A549 (cell line): Measurements from ENCODE around the gene MED13L. TPM values are rescaled to one million over a fixed set of nuclear protein-coding genes. Genes with fewer than 3 reads are reported as not detected.
A peak's percentile ranks its signal among the peaks of the same experiment; 100 is the strongest.

Experiments used
- ATAC-seq, 2 experiments: fragments of 200-7000 bp in 1 of 2; fragments of >200 bp in 1 of 2; cut with Nextera tagmentation in 1 of 2; cut with Tn5 transposase in 1 of 2; 3 replicates each; pipeline versions ENCODE4 v1.8.0 to v1.9.1; 2018 to 2020; ENCODE audit warnings: mild to moderate bottlenecking in 1 of 2, moderate library complexity in 1 of 2
- CTCF ChIA-PET: fragments of 300-600 bp; sonication (Branson Sonifier 250); formaldehyde crosslinking; extraction: SDS; loops from one replicate; lab custom pipeline; 2021; ENCODE audit warnings: antibody characterized with exemption, inconsistent platforms; lab: Yijun Ruan, JAX
- POLR2A ChIA-PET: fragments of 350-600 bp; formaldehyde crosslinking; extraction: SDS; loops from one replicate; lab custom pipeline; 2021; ENCODE audit warnings: antibody characterized with exemption, inconsistent platforms; lab: Yijun Ruan, JAX
- DNase-seq, 2 experiments: peaks; one replicate each; pipeline versions ENCODE4 v3.0.0 to v3.0.0-alpha.2; 2011 to 2016; ENCODE audit warnings: low read depth in 1 of 2, low spot score in 1 of 2
- FAIRE-seq: peaks from 2 replicates; lab custom pipeline; 2011; peaks lifted over from hg19 to GRCh38; lab: Jason Lieb, UNC
- H3K27ac ChIP-seq, 2 experiments: fragments of >200 bp; sonication (Bioruptor Twin); formaldehyde crosslinking; 3 replicates each; pipeline ENCODE4 v1.5.1; 2016 to 2017
- H3K4me1 ChIP-seq: fragments of >200 bp; sonication (Bioruptor Twin); formaldehyde crosslinking; 3 replicates; pipeline ENCODE4 v1.6.1; 2016
- H3K4me2 ChIP-seq: fragments of >200 bp; sonication (Bioruptor Twin); formaldehyde crosslinking; 3 replicates; pipeline ENCODE4 v1.6.1; 2016
- H3K4me3 ChIP-seq: fragments of >200 bp; sonication (Bioruptor Twin); formaldehyde crosslinking; 3 replicates; pipeline ENCODE4 v1.5.1; 2016
- H3K9me3 ChIP-seq: fragments of >200 bp; sonication (Bioruptor Twin); formaldehyde crosslinking; 3 replicates; pipeline ENCODE4 v1.6.1; 2016
- EP300 ChIP-seq, 2 experiments: fragments of >200 bp; sonication (Bioruptor Twin); formaldehyde crosslinking; IDR thresholded peaks; 2 replicates in 1 of 2; 3 replicates in 1 of 2; pipeline ENCODE4 v1.6.1; 2016 to 2017
- ESRRA ChIP-seq: fragments of 150-350 bp; IDR thresholded peaks from 2 replicates; pipeline ENCODE4 v1.6.1; 2014; ENCODE audit warnings: mild to moderate bottlenecking, low read length, borderline replicate concordance
- FOSB ChIP-seq: fragments of 250-450 bp; sonication (Bioruptor Pico); IDR thresholded peaks from 2 replicates; pipeline ENCODE4 v1.5.0; 2020; ENCODE audit warnings: mild to moderate bottlenecking, moderate library complexity
- FOSL2 ChIP-seq, 2 experiments: fragments of 450-650 bp in 1 of 2; fragments of >200 bp in 1 of 2; sonication (Bioruptor Twin) in 1 of 2; formaldehyde crosslinking; IDR thresholded peaks; 2 replicates each; pipeline versions ENCODE4 v1.5.0 to v1.6.1; 2016 to 2020; ENCODE audit warnings: mild to moderate bottlenecking in 1 of 2, moderate library complexity in 1 of 2
- GATA3 ChIP-seq: IDR thresholded peaks from 2 replicates; pipeline ENCODE4 v1.6.1; 2012; ENCODE audit warnings: borderline replicate concordance
- HDAC2 ChIP-seq: fragments of 200-600 bp; sonication (generic); IDR thresholded peaks from 2 replicates; pipeline ENCODE4 v1.6.1; 2016
- HEYL ChIP-seq: fragments of 250-450 bp; sonication (Bioruptor Pico); IDR thresholded peaks from 2 replicates; pipeline ENCODE4 v1.8.0; 2021; ENCODE audit warnings: mild to moderate bottlenecking, moderate library complexity
- HOXA7 ChIP-seq: fragments of 250-450 bp; sonication (Bioruptor Pico); IDR thresholded peaks from 2 replicates; pipeline ENCODE4 v1.5.0; 2020; ENCODE audit warnings: mild to moderate bottlenecking, moderate library complexity
- HOXB13 ChIP-seq: fragments of 250-450 bp; sonication (Bioruptor Pico); IDR thresholded peaks from 2 replicates; pipeline ENCODE4 v1.5.0; 2020; ENCODE audit warnings: low read depth, mild to moderate bottlenecking, moderate library complexity
- HOXB5 ChIP-seq: fragments of 250-450 bp; sonication (Bioruptor Pico); IDR thresholded peaks from 2 replicates; pipeline ENCODE4 v1.5.0; 2020; ENCODE audit warnings: mild to moderate bottlenecking, moderate library complexity
- MAFK ChIP-seq: fragments of 450-650 bp; IDR thresholded peaks from 2 replicates; pipeline ENCODE4 v1.6.1; 2014; ENCODE audit not compliant: partially characterized antibody
- MYC ChIP-seq: IDR thresholded peaks from 2 replicates; pipeline ENCODE4 v1.6.1; 2012; ENCODE audit warnings: mild to moderate bottlenecking, inconsistent platforms, low read length, improper control_type of control experiment, borderline replicate concordance
- NFE2L2 ChIP-seq: fragments of 150-350 bp; conservative IDR thresholded peaks from 2 replicates; pipeline ENCODE4 v1.6.1; 2014; ENCODE audit warnings: low read length
- PHF8 ChIP-seq: fragments of 200-600 bp; sonication (generic); IDR thresholded peaks from 2 replicates; pipeline ENCODE4 v1.6.1; 2016; ENCODE audit warnings: low read depth, mild to moderate bottlenecking, antibody characterized with exemption, moderate library complexity, borderline replicate concordance
- POLR2A ChIP-seq: IDR thresholded peaks from 2 replicates; pipeline ENCODE4 v1.6.1; 2012; ENCODE audit warnings: mild to moderate bottlenecking, low read length
- RAD21 ChIP-seq, 2 experiments: fragments of >200 bp in 1 of 2; sonication (Bioruptor Twin) in 1 of 2; formaldehyde crosslinking in 1 of 2; IDR thresholded peaks in 1 of 2; conservative IDR thresholded peaks in 1 of 2; 2 replicates in 1 of 2; 3 replicates in 1 of 2; pipeline ENCODE4 v1.6.1; 2012 to 2018; ENCODE audit warnings: inconsistent platforms in 1 of 2
- RNF2 ChIP-seq: fragments of 200-600 bp; sonication (generic); IDR thresholded peaks from 2 replicates; pipeline ENCODE4 v1.6.1; 2016; ENCODE audit warnings: low read depth, mild to moderate bottlenecking, antibody characterized with exemption, moderate library complexity, borderline replicate concordance
- SREBF2 ChIP-seq: fragments of 450-650 bp; IDR thresholded peaks from 2 replicates; pipeline ENCODE4 v1.6.1; 2014; ENCODE audit warnings: mild to moderate bottlenecking, moderate library complexity
- TFCP2L1 ChIP-seq: fragments of 250-450 bp; sonication (Bioruptor Pico); IDR thresholded peaks from 2 replicates; pipeline ENCODE4 v1.5.0; 2021; ENCODE audit warnings: mild to moderate bottlenecking
- ZFP36 ChIP-seq: fragments of 450-650 bp; IDR thresholded peaks from 2 replicates; pipeline ENCODE4 v1.6.1; 2014; ENCODE audit warnings: borderline replicate concordance; ENCODE audit not compliant: partially characterized antibody
- ZNF302 ChIP-seq: fragments of 250-450 bp; sonication (Bioruptor Pico); IDR thresholded peaks from 2 replicates; pipeline ENCODE4 v1.9.0; 2021; ENCODE audit warnings: inconsistent platforms, mild to moderate bottlenecking, moderate library complexity
- WGBS: methylation state at CpG from one replicate; pipeline ENCODE4 v1.1.6; 2017; ENCODE audit errors: missing lambda C conversion rate; 5-methylcytosine and 5-hydroxymethylcytosine counted together
- polyA plus RNA-seq, 4 experiments: library from polyadenylated mRNA; depleted of rRNA in 3 of 4; stranded (reverse); fragments of >200 nt; fragmentation: RNase III in 1 of 4; extraction: RNeasy Plus Mini Kit Qiagen cat#74134 plus additional on column Dnase treatment in 1 of 4; gene quantifications; 2 replicates in 3 of 4; 3 replicates in 1 of 4; pipeline ENCODE4 v1.2.3, GENCODE V29; 2011 to 2017
- TF ChIP-seq, protein P1 (sequence below): fragments of 450-650 bp; IDR thresholded peaks from 2 replicates; pipeline ENCODE4 v1.6.1; 2014; ENCODE audit warnings: antibody characterized with exemption
- TF ChIP-seq, protein P2 (sequence below): IDR thresholded peaks from 2 replicates; pipeline ENCODE4 v1.6.1; 2012; ENCODE audit warnings: low read depth, borderline replicate concordance
- TF ChIP-seq, protein P3 (sequence below): IDR thresholded peaks from 2 replicates; pipeline ENCODE4 v1.6.1; 2012
- TF ChIP-seq, protein P4 (sequence below): fragments of >200 bp; sonication (Bioruptor Twin); formaldehyde crosslinking; IDR thresholded peaks from 3 replicates; pipeline ENCODE4 v1.5.1; 2016

Gene MED13L
- polyA plus RNA-seq, 2 of the 4 experiments (the other 2 are of a cell fraction) = 23.2 to 134 TPM

DNA sequence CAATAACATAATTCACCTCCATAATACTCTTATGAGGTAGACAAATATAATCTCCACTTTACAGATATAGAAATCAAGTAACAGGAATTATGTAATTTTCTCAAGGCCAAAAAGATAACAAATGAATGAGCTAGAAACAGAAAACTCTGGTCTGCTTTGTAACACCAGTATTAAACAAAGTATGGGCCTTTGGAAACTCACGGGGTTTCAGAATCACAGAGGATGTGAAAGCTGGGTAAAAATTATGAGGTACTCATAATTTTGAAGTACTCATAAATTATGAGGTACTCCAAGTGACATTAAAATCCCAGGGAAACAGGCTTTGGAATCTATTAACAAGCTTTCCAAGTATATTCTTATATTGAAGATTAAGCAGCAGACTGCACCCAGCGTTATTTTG lies 140.2 kb downstream of the MED13L start:
- ChIA-PET CTCF (interaction anchor here (0.8 to 1.7 kb wide), 4 partner anchors 23 to 463 kb away, joined by 3 to 5 read pairs (median 4); no protein-coding TSS in a partner anchor), POLR2A (no interaction called here)
- 51% methylated on average over 2 of the region's 2 CpGs for WGBS
- ATAC-seq (no peak), DNase-seq (no peak), FAIRE-seq (no peak)
- no peak overlapping the region for H3K4me2 ChIP-seq
- peaks cover 85% of the 10 kb centered on the region for H3K4me1 ChIP-seq
- no peaks in the 10 kb centered on the region for H3K9me3 ChIP-seq
- no peak for TF ChIP-seq HEYL (CRISPR knock-in tag)
- TF ChIP-seq MYC = no peak
- TF ChIP-seq RAD21 (conservative IDR thresholded peaks at IDR 0.05 in 1 of 2, IDR thresholded peaks at IDR 0.05 in 1 of 2) = no peak
- TF ChIP-seq NFE2L2 = no peak
- TF ChIP-seq, protein P1, sequence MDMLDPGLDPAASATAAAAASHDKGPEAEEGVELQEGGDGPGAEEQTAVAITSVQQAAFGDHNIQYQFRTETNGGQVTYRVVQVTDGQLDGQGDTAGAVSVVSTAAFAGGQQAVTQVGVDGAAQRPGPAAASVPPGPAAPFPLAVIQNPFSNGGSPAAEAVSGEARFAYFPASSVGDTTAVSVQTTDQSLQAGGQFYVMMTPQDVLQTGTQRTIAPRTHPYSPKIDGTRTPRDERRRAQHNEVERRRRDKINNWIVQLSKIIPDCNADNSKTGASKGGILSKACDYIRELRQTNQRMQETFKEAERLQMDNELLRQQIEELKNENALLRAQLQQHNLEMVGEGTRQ = no peak
- TF ChIP-seq, protein P2, sequence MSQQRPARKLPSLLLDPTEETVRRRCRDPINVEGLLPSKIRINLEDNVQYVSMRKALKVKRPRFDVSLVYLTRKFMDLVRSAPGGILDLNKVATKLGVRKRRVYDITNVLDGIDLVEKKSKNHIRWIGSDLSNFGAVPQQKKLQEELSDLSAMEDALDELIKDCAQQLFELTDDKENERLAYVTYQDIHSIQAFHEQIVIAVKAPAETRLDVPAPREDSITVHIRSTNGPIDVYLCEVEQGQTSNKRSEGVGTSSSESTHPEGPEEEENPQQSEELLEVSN = no peak
- TF ChIP-seq, protein P3, sequence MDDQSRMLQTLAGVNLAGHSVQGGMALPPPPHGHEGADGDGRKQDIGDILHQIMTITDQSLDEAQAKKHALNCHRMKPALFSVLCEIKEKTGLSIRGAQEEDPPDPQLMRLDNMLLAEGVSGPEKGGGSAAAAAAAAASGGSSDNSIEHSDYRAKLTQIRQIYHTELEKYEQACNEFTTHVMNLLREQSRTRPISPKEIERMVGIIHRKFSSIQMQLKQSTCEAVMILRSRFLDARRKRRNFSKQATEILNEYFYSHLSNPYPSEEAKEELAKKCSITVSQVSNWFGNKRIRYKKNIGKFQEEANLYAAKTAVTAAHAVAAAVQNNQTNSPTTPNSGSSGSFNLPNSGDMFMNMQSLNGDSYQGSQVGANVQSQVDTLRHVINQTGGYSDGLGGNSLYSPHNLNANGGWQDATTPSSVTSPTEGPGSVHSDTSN = no peak
- no peak for TF ChIP-seq FOSL2 (IDR thresholded peaks at IDR 0.05)
- no peak for TF ChIP-seq FOSL2 (CRISPR knock-in tag; IDR thresholded peaks at IDR 0.05)
- no peak overlapping the region for H3K4me3 ChIP-seq
- H3K27ac ChIP-seq = no peak overlapping the region

DNA sequence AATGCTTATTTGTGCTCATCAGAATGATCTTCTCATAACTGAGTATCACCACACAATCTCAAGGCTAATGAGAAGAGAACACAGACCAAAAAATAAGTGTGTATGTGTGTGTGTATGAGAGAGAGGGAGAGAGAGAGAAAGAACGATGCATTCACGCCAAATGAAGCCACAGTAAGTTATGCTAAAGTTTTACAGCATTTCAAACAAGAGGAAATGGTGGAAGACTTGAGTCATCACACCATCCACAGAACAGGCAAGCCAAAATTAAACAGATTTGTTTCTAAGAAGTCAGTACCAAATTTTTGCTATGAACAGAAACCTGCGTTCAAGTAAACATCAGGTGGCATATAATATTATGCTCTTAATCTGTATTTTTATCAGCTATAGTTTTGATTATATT lies 141.2 kb downstream of the MED13L start:
- Histone ChIP-seq H3K27ac (peak overlapping the region in 1 of 2 experiments; percentile 42; a peak in 2 of 6 replicates), H3K4me1 (peaks cover 84% of the 10 kb centered on the region), H3K4me2 (peak overlapping the region; percentile 11; the same call in 1 of the 3 replicates), H3K4me3 (no peak overlapping the region), H3K9me3 (no peaks in the 10 kb centered on the region)
- no peak for FAIRE-seq
- DNase-seq = no peak
- ATAC-seq = no peak
- POLR2A ChIA-PET = no interaction called here
- 70% methylated on average over 3 of the region's 3 CpGs for WGBS
- TF ChIP-seq PHF8 = no peak
- TF ChIP-seq MAFK = no peak
- TF ChIP-seq GATA3 = no peak
- no peak for TF ChIP-seq ESRRA
- no peak for TF ChIP-seq MYC
- TF ChIP-seq, protein P4, sequence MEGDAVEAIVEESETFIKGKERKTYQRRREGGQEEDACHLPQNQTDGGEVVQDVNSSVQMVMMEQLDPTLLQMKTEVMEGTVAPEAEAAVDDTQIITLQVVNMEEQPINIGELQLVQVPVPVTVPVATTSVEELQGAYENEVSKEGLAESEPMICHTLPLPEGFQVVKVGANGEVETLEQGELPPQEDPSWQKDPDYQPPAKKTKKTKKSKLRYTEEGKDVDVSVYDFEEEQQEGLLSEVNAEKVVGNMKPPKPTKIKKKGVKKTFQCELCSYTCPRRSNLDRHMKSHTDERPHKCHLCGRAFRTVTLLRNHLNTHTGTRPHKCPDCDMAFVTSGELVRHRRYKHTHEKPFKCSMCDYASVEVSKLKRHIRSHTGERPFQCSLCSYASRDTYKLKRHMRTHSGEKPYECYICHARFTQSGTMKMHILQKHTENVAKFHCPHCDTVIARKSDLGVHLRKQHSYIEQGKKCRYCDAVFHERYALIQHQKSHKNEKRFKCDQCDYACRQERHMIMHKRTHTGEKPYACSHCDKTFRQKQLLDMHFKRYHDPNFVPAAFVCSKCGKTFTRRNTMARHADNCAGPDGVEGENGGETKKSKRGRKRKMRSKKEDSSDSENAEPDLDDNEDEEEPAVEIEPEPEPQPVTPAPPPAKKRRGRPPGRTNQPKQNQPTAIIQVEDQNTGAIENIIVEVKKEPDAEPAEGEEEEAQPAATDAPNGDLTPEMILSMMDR = no peak
- no peak for TF ChIP-seq HOXB5 (CRISPR knock-in tag)
- TF ChIP-seq ZNF302 (CRISPR knock-in tag) = no peak
- no peak for TF ChIP-seq POLR2A
- TF ChIP-seq FOSB (CRISPR knock-in tag) = no peak
- no peak for TF ChIP-seq SREBF2
- no peak for TF ChIP-seq ZFP36
- TF ChIP-seq EP300 (IDR thresholded peaks at IDR 0.05) = no peak
- TF ChIP-seq TFCP2L1 (CRISPR knock-in tag) = no peak
- no peak for TF ChIP-seq HOXA7 (CRISPR knock-in tag)
- no peak for TF ChIP-seq HOXB13
- TF ChIP-seq HDAC2 = no peak
- TF ChIP-seq RNF2 = no peak
- CTCF ChIA-PET = interaction anchor here (0.7 to 2.5 kb wide), 2 partner anchors 15 to 100 kb away, joined by 3 to 5 read pairs; no protein-coding TSS in a partner anchor
